Renal cortex interstitium (tissue), 11 donors: ENCODE data around the gene FAM170B. TPM values are rescaled to one million over a fixed set of nuclear protein-coding genes. Genes with fewer than 3 reads are reported as not detected.

Experiments used
- DNase-seq, 11 donors: peaks; one replicate each; pipeline ENCODE4 v3.0.0-alpha.2; 2013; ENCODE audit warnings: low read depth in 9 of 11, low spot score in 4 of 11; ENCODE audit errors: extremely low read depth in 1 of 11
- polyA plus RNA-seq, 3 donors: library from polyadenylated mRNA; unstranded; fragments of 120-200 nt; gene quantifications; one replicate each; pipeline ENCODE4 v1.2.1, GENCODE V29; 2013; ENCODE audit not compliant: insufficient read length in 3 of 3

Gene FAM170B
- polyA plus RNA-seq, 3 donors, result not detected

GRCh38 chr10:49158404-49158803, 24.6 kb upstream of the FAM170B start:
- no peak for DNase-seq

- no peak for DNase-seq
Measured at GRCh38 chr10:49157229-49157628, 23.4 kb upstream of the FAM170B start.

- no peak for DNase-seq
Measured at GRCh38 chr10:49154641-49155040, 20.8 kb upstream of the FAM170B start.

- DNase-seq, result no peak
Measured at GRCh38 chr10:49153971-49154370, 20.1 kb upstream of the FAM170B start.

GRCh38 chr10:49153115-49153514, 19.3 kb upstream of the FAM170B start:
- DNase-seq, result no peak

GRCh38 chr10:49152663-49153062, 18.8 kb upstream of the FAM170B start:
- DNase-seq, result no peak

GRCh38 chr10:49152037-49152436, 18.2 kb upstream of the FAM170B start:
- no peak for DNase-seq

GRCh38 chr10:49151481-49151880, 17.7 kb upstream of the FAM170B start:
- DNase-seq, result no peak

GRCh38 chr10:49151025-49151445, 17.2 kb upstream of the FAM170B start:
- no peak for DNase-seq

- DNase-seq, result no peak
Measured at GRCh38 chr10:49150426-49150825, 16.6 kb upstream of the FAM170B start.

GRCh38 chr10:49149881-49150280, 16.1 kb upstream of the FAM170B start:
- no peak for DNase-seq

GRCh38 chr10:49144058-49144720, 10.4 kb upstream of the FAM170B start:
- no peak for DNase-seq

- no peak for DNase-seq
Measured at GRCh38 chr10:49143249-49143648, 9.4 kb upstream of the FAM170B start.

GRCh38 chr10:49141541-49142332, 7.9 kb upstream of the FAM170B start:
- no peak for DNase-seq

GRCh38 chr10:49140304-49141177, 6.7 kb upstream of the FAM170B start:
- no peak for DNase-seq

- no peak for DNase-seq
Measured at GRCh38 chr10:49139846-49140195, 6.0 kb upstream of the FAM170B start.

- DNase-seq, result no peak
Measured at GRCh38 chr10:49139028-49139845, 5.4 kb upstream of the FAM170B start.

- DNase-seq, result no peak
Measured at GRCh38 chr10:49138361-49138891, 4.6 kb upstream of the FAM170B start.

GRCh38 chr10:49136525-49136924, 2.7 kb upstream of the FAM170B start:
- DNase-seq, result no peak
